CD4-positive, CD25-positive, alpha-beta regulatory T cell (primary cell): ENCODE results near the gene SPAG8. TPM values are rescaled to one million over a fixed set of nuclear protein-coding genes. Genes with fewer than 3 reads are reported as not detected.
A peak's percentile ranks its signal among the peaks of the same experiment; 100 is the strongest.

Experiments used
- ATAC-seq, 2 donors: fragments of 150-1000 bp; cut with Tn5 transposase; one replicate each; pipeline ENCODE4 v1.10.0; 2021; ENCODE audit warnings: low read depth in 2 of 2, moderate number of reproducible peaks in 2 of 2, moderate library complexity in 1 of 2
- DNase-seq, 3 donors: peaks; one replicate each; pipeline versions ENCODE4 v3.0.0 to v3.0.0-alpha.2; 2012 to 2022; ENCODE audit warnings: mixed read lengths in 1 of 3
- H3K27ac ChIP-seq: one replicate; pipeline ENCODE4 v1.7.0; 2013; ENCODE audit warnings: mild to moderate bottlenecking, low read length; ENCODE audit not compliant: insufficient read depth, poor library complexity, severe bottlenecking
- H3K27me3 ChIP-seq: one replicate; pipeline ENCODE4 v1.7.0; 2013; ENCODE audit warnings: low read length; ENCODE audit not compliant: control insufficient read depth, insufficient read depth
- H3K36me3 ChIP-seq: one replicate; pipeline ENCODE4 v1.7.0; 2013; ENCODE audit warnings: mild to moderate bottlenecking, low read length, moderate library complexity; ENCODE audit not compliant: control insufficient read depth, insufficient read depth
- H3K4me1 ChIP-seq: 2 replicates; pipeline ENCODE4 v1.7.0; 2013; ENCODE audit warnings: mild to moderate bottlenecking, low read length; ENCODE audit not compliant: insufficient read depth, control insufficient read depth, poor library complexity, severe bottlenecking
- H3K4me3 ChIP-seq: one replicate; pipeline ENCODE4 v1.7.0; 2013; ENCODE audit warnings: low read depth, mild to moderate bottlenecking, low read length, moderate library complexity
- H3K9me3 ChIP-seq, 2 experiments: 1 replicate in 1 of 2; 2 replicates in 1 of 2; pipeline ENCODE4 v1.7.0; 2013; ENCODE audit warnings: low read length in 2 of 2, mild to moderate bottlenecking in 1 of 2, moderate library complexity in 1 of 2; ENCODE audit not compliant: control insufficient read depth in 2 of 2
- H3K27ac Mint-ChIP-seq, 3 donors: one replicate each; pipeline ENCODE4 v1.8.0; 2020 to 2022; ENCODE audit warnings: mild to moderate bottlenecking in 3 of 3, mixed read lengths in 3 of 3, moderate library complexity in 2 of 3
- H3K27me3 Mint-ChIP-seq: one replicate; pipeline ENCODE4 v1.8.0; 2022; ENCODE audit warnings: mild to moderate bottlenecking, mixed read lengths
- H3K36me3 Mint-ChIP-seq: one replicate; pipeline ENCODE4 v1.8.0; 2020; ENCODE audit warnings: mixed read lengths
- H3K4me1 Mint-ChIP-seq, 4 donors: one replicate each; pipeline ENCODE4 v1.8.0; 2020 to 2022; ENCODE audit warnings: mixed read lengths in 4 of 4, mild to moderate bottlenecking in 1 of 4
- H3K4me3 Mint-ChIP-seq, 4 donors: one replicate each; pipeline ENCODE4 v1.8.0; 2020 to 2022; ENCODE audit warnings: mild to moderate bottlenecking in 4 of 4, mixed read lengths in 4 of 4, moderate library complexity in 3 of 4
- H3K9me3 Mint-ChIP-seq, 7 donors: one replicate each; pipeline ENCODE4 v1.8.0; 2020 to 2022; ENCODE audit warnings: mixed read lengths in 7 of 7, mild to moderate bottlenecking in 3 of 7, moderate library complexity in 2 of 7
- polyA plus RNA-seq, 4 donors: library from polyadenylated mRNA; unstranded; fragments of 300-500 nt; fragmentation: Illumina TruSeq; gene quantifications; one replicate each; pipeline ENCODE4 v1.2.3, GENCODE V29; 2021
- total RNA-seq: library from RNA; stranded (reverse); gene quantifications from one replicate; pipeline ENCODE4 v1.2.3, GENCODE V29; 2022

SPAG8 gene
- total and polyA plus RNA-seq, 5 donors from 2014 or later = 0.75 to 1.3 (median 0.92) TPM; not detected in 1

GRCh38 chr9:35826071-35826701, 14.1 kb upstream of the SPAG8 start:
- Histone ChIP-seq H3K27ac (no peak overlapping the region), H3K4me3 (no peak overlapping the region), H3K27me3 (no peaks in the 10 kb centered on the region), H3K4me1 (peaks cover 15% of the 10 kb centered on the region), H3K9me3 (no peaks in the 10 kb centered on the region), H3K36me3 (no peaks in the 10 kb centered on the region)
- Mint-ChIP-seq H3K9me3 (no peaks in the 10 kb centered on the region), H3K36me3 (no peaks in the 10 kb centered on the region), H3K27ac (peak overlapping the region in 1 of 3 donors; percentile 47), H3K4me1 (peaks cover 5 to 32% (median 24%) of the 10 kb centered on the region in 4 donors), H3K27me3 (no peaks in the 10 kb centered on the region), H3K4me3 (peak overlapping the region; percentile 15 to 72 (median 63))
- DNase-seq (peak; percentile 11 to 69 (median 57)), ATAC-seq (peak; percentile 27 to 29)

GRCh38 chr9:35822926-35823325, 10.9 kb upstream of the SPAG8 start:
- Histone ChIP-seq H3K27me3 (no peaks in the 10 kb centered on the region), H3K9me3 (no peaks in the 10 kb centered on the region), H3K4me1 (no peaks in the 10 kb centered on the region), H3K4me3 (no peak overlapping the region), H3K36me3 (no peaks in the 10 kb centered on the region), H3K27ac (no peak overlapping the region)
- DNase-seq (no peak), ATAC-seq (no peak)
- H3K4me1 Mint-ChIP-seq = peaks cover 2 to 13% (median 5%) of the 10 kb centered on the region in 4 donors
- H3K27ac Mint-ChIP-seq = peak overlapping the region in 1 of 3 donors; percentile 26
- H3K4me3 Mint-ChIP-seq = no peak overlapping the region
- no peaks in the 10 kb centered on the region for H3K36me3 Mint-ChIP-seq
- no peaks in the 10 kb centered on the region for H3K9me3 Mint-ChIP-seq
- H3K27me3 Mint-ChIP-seq = no peaks in the 10 kb centered on the region

- DNase-seq (no peak), ATAC-seq (no peak)
- Mint-ChIP-seq H3K36me3 (no peaks in the 10 kb centered on the region), H3K27ac (no peak overlapping the region), H3K9me3 (peaks cover 0 to 2% (median 0%) of the 10 kb centered on the region in 7 donors), H3K4me3 (no peak overlapping the region), H3K4me1 (peaks cover 3 to 7% (median 6%) of the 10 kb centered on the region in 4 donors), H3K27me3 (peaks cover 6% of the 10 kb centered on the region)
- Histone ChIP-seq H3K27ac (no peak overlapping the region), H3K9me3 (no peaks in the 10 kb centered on the region), H3K4me3 (no peak overlapping the region), H3K36me3 (no peaks in the 10 kb centered on the region), H3K4me1 (no peaks in the 10 kb centered on the region), H3K27me3 (peaks cover 3% of the 10 kb centered on the region)
Measured at GRCh38 chr9:35820076-35820475, 8.0 kb upstream of the SPAG8 start.

- H3K27ac ChIP-seq = no peak overlapping the region
- Mint-ChIP-seq H3K9me3 (peaks cover 0 to 2% (median 0%) of the 10 kb centered on the region in 7 donors), H3K27ac (no peak overlapping the region), H3K27me3 (peaks cover 6% of the 10 kb centered on the region), H3K4me3 (peak overlapping the region in 1 of 4 donors; percentile 62), H3K4me1 (peaks cover 7 to 20% (median 15%) of the 10 kb centered on the region in 4 donors), H3K36me3 (no peaks in the 10 kb centered on the region)
- no peaks in the 10 kb centered on the region for H3K9me3 ChIP-seq
- ATAC-seq = no peak
- H3K4me1 ChIP-seq = peaks cover 12% of the 10 kb centered on the region
- no peaks in the 10 kb centered on the region for H3K36me3 ChIP-seq
- H3K27me3 ChIP-seq = peaks cover 3% of the 10 kb centered on the region
- no peak overlapping the region for H3K4me3 ChIP-seq
- no peak for DNase-seq
Measured at GRCh38 chr9:35818341-35818740, 6.3 kb upstream of the SPAG8 start.

- H3K36me3 Mint-ChIP-seq = no peaks in the 10 kb centered on the region
- H3K27me3 Mint-ChIP-seq = peaks cover 11% of the 10 kb centered on the region
- peaks cover 0 to 2% (median 0%) of the 10 kb centered on the region in 7 donors for H3K9me3 Mint-ChIP-seq
- peaks cover 23% of the 10 kb centered on the region for H3K4me1 ChIP-seq
- H3K4me3 ChIP-seq = no peak overlapping the region
- H3K36me3 ChIP-seq = no peaks in the 10 kb centered on the region
- no peak overlapping the region for H3K27ac Mint-ChIP-seq
- H3K9me3 ChIP-seq = no peaks in the 10 kb centered on the region
- H3K4me3 Mint-ChIP-seq = peak overlapping the region in 3 of 4 donors; percentile 93 to 97 (median 96)
- H3K27me3 ChIP-seq = peaks cover 3% of the 10 kb centered on the region
- DNase-seq (no peak), ATAC-seq (no peak)
- H3K4me1 Mint-ChIP-seq = peaks cover 17 to 37% (median 28%) of the 10 kb centered on the region in 4 donors
- H3K27ac ChIP-seq = no peak overlapping the region
Measured at GRCh38 chr9:35816708-35817107, 4.6 kb upstream of the SPAG8 start.

- DNase-seq = peak; percentile 95 to 99 (median 97)
- H3K9me3 Mint-ChIP-seq = peaks cover 0 to 2% (median 0%) of the 10 kb centered on the region in 7 donors
- no peaks in the 10 kb centered on the region for H3K36me3 ChIP-seq
- H3K4me3 Mint-ChIP-seq = peak within 1 kb of the TSS; percentile 93 to 97 (median 95)
- peak within 1 kb of the TSS; percentile 81 for H3K27ac ChIP-seq
- peaks cover 11% of the 10 kb centered on the region for H3K27me3 Mint-ChIP-seq
- H3K27me3 ChIP-seq = peaks cover 3% of the 10 kb centered on the region
- peaks cover 17 to 46% (median 29%) of the 10 kb centered on the region in 4 donors for H3K4me1 Mint-ChIP-seq
- H3K9me3 ChIP-seq = no peaks in the 10 kb centered on the region
- H3K4me1 ChIP-seq = peaks cover 32% of the 10 kb centered on the region
- peak within 1 kb of the TSS; percentile 99 for H3K4me3 ChIP-seq
- peak; percentile 80 for ATAC-seq
- peaks cover 2% of the 10 kb centered on the region for H3K36me3 Mint-ChIP-seq
- H3K27ac Mint-ChIP-seq = peak within 1 kb of the TSS; percentile 87 to 97 (median 95)
Measured at GRCh38 chr9:35814841-35815543, 2.9 kb upstream of the SPAG8 start, which contains the start of gene HINT2. Gene HINT2, minus strand, starts transcription at chr9:35815042. Its CDS starts 63 bp downstream, at chr9:35814979.

GRCh38 chr9:35814106-35814840, 2.2 kb upstream of the SPAG8 start:
- peak overlapping the region; percentile 81 for H3K27ac ChIP-seq
- Mint-ChIP-seq H3K9me3 (peaks cover 0 to 2% (median 0%) of the 10 kb centered on the region in 7 donors), H3K27me3 (peaks cover 11% of the 10 kb centered on the region), H3K36me3 (peaks cover 2% of the 10 kb centered on the region), H3K4me1 (peaks cover 17 to 46% (median 29%) of the 10 kb centered on the region in 4 donors), H3K27ac (peak overlapping the region; percentile 15 to 93 (median 87)), H3K4me3 (peak overlapping the region; percentile 93 to 97 (median 95))
- H3K27me3 ChIP-seq = peaks cover 3% of the 10 kb centered on the region
- H3K4me1 ChIP-seq = peaks cover 32% of the 10 kb centered on the region
- H3K4me3 ChIP-seq = peak overlapping the region; percentile 76
- H3K9me3 ChIP-seq = no peaks in the 10 kb centered on the region
- no peaks in the 10 kb centered on the region for H3K36me3 ChIP-seq
- DNase-seq (peak in 2 of 3 donors; percentile 26 to 68), ATAC-seq (no peak)
